Adrenal gland (tissue), 5 donors: ENCODE results near the gene IL25.

ENCODE experiments used
- POLR2A ChIP-seq, 2 donors: fragments of 450-650 bp; IDR thresholded peaks; one replicate each; pipeline ENCODE4 v1.6.1; 2017; ENCODE audit warnings: antibody characterized with exemption in 2 of 2, mild to moderate bottlenecking in 2 of 2, moderate library complexity in 1 of 2
- TF ChIP-seq, protein P1 (sequence below), 6 experiments: fragments of 450-650 bp in 4 of 6; fragments of 200-600 bp in 2 of 6; sonication (generic) in 1 of 6; IDR thresholded peaks; 1 replicate in 5 of 6; 2 replicates in 1 of 6; pipeline versions ENCODE4 v1.5.1 to v1.8.0; 2016 to 2021; ENCODE audit warnings: antibody characterized with exemption in 6 of 6, mild to moderate bottlenecking in 2 of 6, moderate library complexity in 1 of 6
- donor health status: DM: no; HTN: no; CAD: no.

DNA sequence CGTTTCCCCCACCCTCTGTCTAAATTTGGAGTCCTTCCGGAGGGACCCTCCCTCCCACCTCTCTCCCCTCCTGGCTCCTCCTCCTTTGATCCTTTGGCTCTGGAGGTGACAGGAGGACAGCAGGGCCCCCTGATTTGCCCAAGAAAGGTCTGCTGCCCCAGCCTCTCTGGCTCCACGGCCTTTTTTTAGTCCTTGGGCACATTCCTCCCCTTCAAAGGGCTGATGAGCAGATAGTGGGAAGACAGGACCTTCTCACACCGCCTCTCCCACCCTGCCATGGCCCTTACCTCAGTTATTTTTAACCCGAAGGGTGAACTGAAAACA is 35.7 kb downstream of the IL25 start:
- TF ChIP-seq, protein P1, sequence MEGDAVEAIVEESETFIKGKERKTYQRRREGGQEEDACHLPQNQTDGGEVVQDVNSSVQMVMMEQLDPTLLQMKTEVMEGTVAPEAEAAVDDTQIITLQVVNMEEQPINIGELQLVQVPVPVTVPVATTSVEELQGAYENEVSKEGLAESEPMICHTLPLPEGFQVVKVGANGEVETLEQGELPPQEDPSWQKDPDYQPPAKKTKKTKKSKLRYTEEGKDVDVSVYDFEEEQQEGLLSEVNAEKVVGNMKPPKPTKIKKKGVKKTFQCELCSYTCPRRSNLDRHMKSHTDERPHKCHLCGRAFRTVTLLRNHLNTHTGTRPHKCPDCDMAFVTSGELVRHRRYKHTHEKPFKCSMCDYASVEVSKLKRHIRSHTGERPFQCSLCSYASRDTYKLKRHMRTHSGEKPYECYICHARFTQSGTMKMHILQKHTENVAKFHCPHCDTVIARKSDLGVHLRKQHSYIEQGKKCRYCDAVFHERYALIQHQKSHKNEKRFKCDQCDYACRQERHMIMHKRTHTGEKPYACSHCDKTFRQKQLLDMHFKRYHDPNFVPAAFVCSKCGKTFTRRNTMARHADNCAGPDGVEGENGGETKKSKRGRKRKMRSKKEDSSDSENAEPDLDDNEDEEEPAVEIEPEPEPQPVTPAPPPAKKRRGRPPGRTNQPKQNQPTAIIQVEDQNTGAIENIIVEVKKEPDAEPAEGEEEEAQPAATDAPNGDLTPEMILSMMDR (IDR thresholded peaks at IDR 0.05): no peak
- TF ChIP-seq POLR2A (IDR thresholded peaks at IDR 0.05): no peak
